IPS DF 19.7 (cell line): ENCODE data around the gene CFAP92.
"Not testable (repeated sequence)": the region's sequence is repeated elsewhere in the genome, so short reads cannot be mapped to it uniquely, and the experiment has no call there.

Experiments used
- DNase-seq: peaks from one replicate; pipeline ENCODE4 v3.0.0-alpha.2; 2013; ENCODE audit warnings: low read depth, low spot score

CFAP92 gene

GRCh38 chr3:128906031-128906803 is 87.7 kb downstream of the CFAP92 start:
- no peak for DNase-seq

- no peak for DNase-seq
Measured at GRCh38 chr3:128903501-128903900, 90.4 kb downstream of the CFAP92 start.

- no peak for DNase-seq
Measured at GRCh38 chr3:128902426-128902825, 91.5 kb downstream of the CFAP92 start.

GRCh38 chr3:128895843-128896697 is 97.8 kb downstream of the CFAP92 start:
- no peak for DNase-seq

GRCh38 chr3:128889139-128889894 is 104.6 kb downstream of the CFAP92 start:
- DNase-seq: no peak

- no peak for DNase-seq
Measured at GRCh38 chr3:128884992-128885391, 108.9 kb downstream of the CFAP92 start.

GRCh38 chr3:128882719-128883118 is 111.2 kb downstream of the CFAP92 start:
- DNase-seq: no peak

GRCh38 chr3:128881576-128881975 is 112.3 kb downstream of the CFAP92 start:
- DNase-seq: no peak

- not testable (repeated sequence) for DNase-seq
Measured at GRCh38 chr3:128880455-128880854, 113.4 kb downstream of the CFAP92 start.

- DNase-seq: no peak
Measured at GRCh38 chr3:128879991-128880390, 113.9 kb downstream of the CFAP92 start.

GRCh38 chr3:128879125-128879969 is 114.5 kb downstream of the CFAP92 start, which contains the start of gene ACAD9:
TSS of gene ACAD9 (plus strand) at chr3:128879620. CDS start at chr3:128879692, 72 bp downstream.
- DNase-seq: peak; percentile 82

- no peak for DNase-seq
Measured at GRCh38 chr3:128878556-128879124, 115.2 kb downstream of the CFAP92 start.

GRCh38 chr3:128878011-128878457 is 115.8 kb downstream of the CFAP92 start:
- DNase-seq: no peak

GRCh38 chr3:128875556-128876120 is 118.2 kb downstream of the CFAP92 start:
- DNase-seq: peak; percentile 25

- no peak for DNase-seq
Measured at GRCh38 chr3:128874481-128875180, 119.2 kb downstream of the CFAP92 start.

GRCh38 chr3:128873244-128874022 is 120.4 kb downstream of the CFAP92 start:
- DNase-seq: no peak

- no peak for DNase-seq
Measured at GRCh38 chr3:128872744-128873143, 121.1 kb downstream of the CFAP92 start.

GRCh38 chr3:128872282-128872681 is 121.6 kb downstream of the CFAP92 start:
- no peak for DNase-seq

GRCh38 chr3:128870347-128870746 is 123.5 kb downstream of the CFAP92 start:
- DNase-seq: no peak
